ENCODE data around the gene MCFD2.

MCFD2 gene

DNA sequence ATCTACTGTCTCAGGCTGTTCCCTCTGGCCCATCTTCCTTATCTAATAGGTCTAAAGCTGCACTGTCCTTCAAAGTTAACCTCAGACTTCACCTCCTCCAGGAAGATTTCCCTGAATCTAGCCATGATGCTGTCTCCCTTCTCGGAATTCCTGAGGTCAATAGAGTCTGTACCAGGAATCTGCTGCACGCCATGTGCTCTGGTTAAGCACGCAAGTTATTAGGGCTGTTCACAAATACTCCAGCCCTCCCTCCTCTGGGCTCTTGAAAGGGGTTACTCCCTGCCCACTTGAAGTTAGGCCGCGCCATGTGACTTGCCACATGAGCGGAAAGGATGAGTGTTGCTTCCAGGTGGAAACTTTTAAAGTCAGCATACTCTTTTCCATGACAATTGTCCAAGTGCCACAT lies 43.6 kb downstream of the MCFD2 start:
- no peak for DNase-seq

DNA sequence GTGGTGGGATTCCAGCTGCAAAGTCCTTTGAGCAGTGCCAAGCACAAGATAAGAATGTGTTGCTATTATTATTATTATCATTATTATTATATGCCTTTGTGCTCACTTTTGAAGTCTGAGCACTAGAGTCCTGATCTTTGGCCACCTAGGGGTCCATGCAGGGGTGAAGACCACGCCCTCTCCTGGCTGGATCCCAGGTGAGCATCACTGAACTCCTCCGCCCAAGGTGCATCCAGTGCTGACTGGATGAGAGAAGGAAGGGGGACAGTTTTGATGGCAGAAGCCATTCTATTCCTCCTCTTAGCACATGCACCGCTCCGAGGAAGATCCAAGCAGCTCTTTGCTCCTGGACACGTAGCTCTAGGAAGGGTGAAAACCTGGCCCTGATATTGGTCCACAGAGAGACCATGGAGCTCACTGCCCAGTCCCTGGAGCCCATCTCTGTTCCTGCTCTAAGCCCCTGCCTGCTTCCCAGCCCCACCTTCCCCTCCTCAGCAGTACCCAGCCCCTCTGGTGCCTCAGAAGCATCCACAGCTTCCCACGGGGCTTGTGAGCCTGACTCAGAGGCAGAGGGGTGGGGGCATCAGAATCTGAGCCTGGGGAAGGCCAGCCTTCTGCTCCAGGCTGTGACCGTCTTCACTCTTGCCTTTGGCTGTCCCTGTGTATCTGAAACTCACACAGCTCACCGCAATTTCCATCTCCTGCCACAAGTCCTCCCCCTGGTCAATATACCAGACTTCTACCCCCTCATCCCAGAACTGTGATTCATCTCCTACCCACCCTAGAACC lies 45.4 kb downstream of the MCFD2 start:
- DNase-seq, result no peak

DNA sequence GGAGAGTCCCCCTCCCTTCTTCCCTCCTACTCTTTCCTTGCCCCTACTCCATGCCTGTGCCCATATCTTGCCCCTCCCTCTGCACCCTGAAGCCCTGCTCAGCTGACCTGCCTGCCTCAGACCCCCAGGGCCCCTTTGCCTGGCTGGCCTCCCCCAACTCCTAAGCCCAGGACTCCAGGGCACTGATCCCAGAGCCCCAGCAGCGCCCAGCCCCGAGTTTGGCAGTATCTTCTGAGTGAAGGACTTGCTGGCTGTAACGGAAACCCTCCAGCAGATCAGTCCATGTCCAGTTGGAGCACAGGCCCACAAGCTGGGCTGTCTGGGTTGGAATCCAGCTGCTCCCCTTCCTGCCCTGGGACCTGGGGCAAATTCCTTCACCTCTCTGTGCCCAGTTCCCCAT lies 46.0 kb downstream of the MCFD2 start:
- no peak for DNase-seq

DNA sequence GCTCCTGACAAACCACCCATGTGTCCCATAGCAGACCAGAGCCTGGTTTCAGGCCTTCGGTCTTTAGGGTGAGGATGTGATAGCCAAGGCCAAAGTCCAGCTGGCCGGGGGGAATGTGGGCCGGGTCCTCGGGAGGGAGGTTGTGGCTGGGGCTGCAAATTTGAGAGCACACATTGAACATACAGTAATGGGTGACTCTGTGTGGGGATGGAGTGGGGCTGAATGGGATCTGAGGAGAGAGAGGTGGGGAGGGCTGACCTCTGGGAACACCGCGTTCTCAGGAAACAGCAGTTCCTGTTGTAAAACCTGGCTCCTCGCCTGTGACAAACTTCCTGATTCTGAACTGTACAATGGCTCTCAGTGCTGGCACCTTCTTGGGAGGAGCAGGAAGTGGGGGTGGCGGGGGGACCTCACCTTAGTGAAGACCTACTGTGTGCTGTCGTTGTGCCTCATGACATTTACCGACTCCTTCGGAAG lies 48.8 kb downstream of the MCFD2 start:
- DNase-seq, result no peak

DNA sequence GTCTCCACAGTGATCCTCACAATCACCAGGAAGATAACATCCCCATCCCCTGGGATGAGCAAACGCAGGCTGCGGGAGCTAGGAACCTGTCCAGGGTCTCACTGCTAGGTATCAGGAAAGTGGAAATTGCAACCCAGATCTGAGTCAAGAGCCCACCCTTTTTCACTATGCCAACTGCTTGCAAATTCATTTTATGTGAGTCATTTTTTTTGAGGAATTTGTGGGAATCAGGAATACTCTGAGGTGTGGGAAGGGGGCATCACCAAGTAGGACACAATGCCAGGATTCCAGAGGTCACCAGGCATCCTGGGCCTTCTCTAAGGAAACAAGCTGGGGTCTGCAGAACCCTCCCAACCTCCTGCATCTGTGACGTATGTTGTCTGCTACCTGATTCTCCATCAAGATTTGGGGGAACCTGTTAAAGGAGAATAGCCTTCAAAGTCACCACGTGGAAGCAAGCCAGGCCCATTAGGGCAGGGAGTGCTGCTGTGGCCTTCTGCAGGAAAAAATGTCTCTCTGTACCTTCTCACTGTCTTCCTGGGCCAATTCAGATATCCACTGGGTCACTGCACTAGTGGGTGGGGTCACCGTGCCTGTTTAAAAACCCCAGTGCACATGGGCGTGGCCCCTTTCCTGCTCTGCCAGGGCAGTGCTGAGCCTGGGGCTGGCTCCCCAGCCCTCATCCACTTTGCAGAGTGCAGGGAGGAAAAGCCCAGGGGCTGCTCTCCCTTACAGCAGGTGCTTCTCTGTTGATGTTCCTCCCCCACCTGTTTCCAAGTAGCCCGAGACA lies 50.2 kb downstream of the MCFD2 start:
- DNase-seq, result no peak

- no peak for DNase-seq
These were observed 51.7 kb downstream of the MCFD2 start for GRCh38 chr2:46863882-46864281.

GRCh38 chr2:46862514-46862913 lies 53.1 kb downstream of the MCFD2 start:
- DNase-seq, result no peak

DNA sequence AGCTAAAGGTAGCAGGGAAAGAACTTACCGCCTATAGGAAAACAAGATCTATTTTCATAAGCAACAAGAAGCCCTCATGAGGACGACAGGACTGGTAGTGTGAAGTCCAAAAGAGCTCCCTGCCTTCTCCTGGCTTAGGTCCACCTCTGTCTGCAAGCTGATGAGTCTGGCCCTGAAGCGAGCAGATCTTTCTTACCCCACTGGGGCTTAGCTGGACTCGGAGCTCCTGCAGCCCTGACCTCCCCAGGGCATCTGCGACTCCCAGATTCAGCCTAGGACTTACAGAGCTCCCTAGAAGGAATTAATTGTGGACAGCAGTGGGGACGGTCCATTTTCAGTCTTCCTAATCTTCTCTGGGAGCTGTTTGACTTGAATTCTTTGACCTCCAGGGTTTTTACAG lies 53.7 kb downstream of the MCFD2 start:
- DNase-seq, result no peak

- no peak for DNase-seq
These were observed 56.1 kb downstream of the MCFD2 start for GRCh38 chr2:46859482-46859881.

- no peak for DNase-seq
These were observed 56.9 kb downstream of the MCFD2 start for GRCh38 chr2:46858702-46859090.

GRCh38 chr2:46857871-46858701 lies 57.5 kb downstream of the MCFD2 start:
- no peak for DNase-seq

DNA sequence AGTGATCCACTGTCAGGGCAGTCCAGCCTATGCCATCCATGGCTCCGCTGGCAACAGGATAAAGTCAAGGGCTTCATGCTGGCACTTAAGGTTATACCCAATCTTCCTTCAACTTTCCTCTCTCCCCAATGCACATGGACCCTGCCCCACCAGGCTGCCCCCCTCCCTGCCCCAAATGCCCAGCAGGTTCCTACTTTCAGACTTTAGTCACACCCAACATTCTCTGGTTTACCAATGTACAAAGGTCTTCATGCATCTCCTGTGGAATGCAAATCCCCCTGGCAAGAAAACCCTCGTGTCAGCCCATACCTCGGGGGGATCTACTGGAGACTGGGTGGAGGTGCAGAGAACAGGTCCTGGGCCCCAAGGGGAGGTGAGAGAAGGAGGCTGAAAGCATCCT lies 59.3 kb downstream of the MCFD2 start:
- no peak for DNase-seq

- DNase-seq, result no peak
These were observed 59.8 kb downstream of the MCFD2 start for GRCh38 chr2:46855805-46856204.

DNA sequence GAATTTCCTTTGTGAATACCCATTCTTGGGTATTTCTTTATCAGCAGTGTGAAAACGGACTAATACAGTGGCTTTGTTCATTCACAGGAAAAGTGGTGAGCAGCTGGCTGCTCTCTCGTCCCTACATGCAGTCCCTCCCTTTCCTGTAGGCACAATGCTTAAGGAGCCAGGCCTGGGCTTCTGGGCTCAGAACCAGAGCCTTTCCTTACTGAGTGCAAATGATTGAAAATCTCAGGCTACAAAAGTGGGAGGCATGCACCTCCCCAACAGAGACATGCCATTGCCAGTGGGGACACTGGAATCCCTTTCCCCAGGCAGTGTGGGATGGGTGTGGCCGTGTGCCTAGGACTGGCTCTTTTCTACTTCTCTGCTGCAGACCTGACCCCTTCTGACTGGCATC lies 61.3 kb downstream of the MCFD2 start:
- DNase-seq, result no peak

DNA sequence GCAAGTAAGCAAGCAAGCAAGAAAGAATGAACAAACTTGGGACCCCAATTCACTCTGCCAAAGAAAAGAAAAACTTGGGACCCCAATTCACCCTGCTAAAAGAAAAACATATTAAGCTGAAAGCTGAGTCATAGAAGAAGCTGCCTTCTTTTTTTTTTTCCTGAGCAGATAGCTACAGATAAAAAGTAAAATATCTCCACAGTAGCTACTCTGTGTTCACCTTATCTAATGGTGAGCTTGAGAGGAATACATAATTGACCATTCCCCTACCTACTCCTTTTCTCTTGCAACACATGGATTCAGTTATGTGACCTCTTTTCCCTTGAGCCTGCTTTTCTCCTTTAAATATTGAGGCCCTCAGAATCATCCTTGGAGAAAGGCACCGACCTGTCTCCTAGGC lies 63.0 kb downstream of the MCFD2 start:
- no peak for DNase-seq

GRCh38 chr2:46852124-46852523 lies 63.5 kb downstream of the MCFD2 start:
- DNase-seq, result no peak

Data from activated naive CD4-positive, alpha-beta T cell (primary cell).